ENCODE data around the gene BRPF1. TPM values are rescaled to one million over a fixed set of nuclear protein-coding genes. Genes with fewer than 3 reads are reported as not detected.

Gene BRPF1
- polyA plus RNA-seq, 1 experiment = 5.7 TPM

DNA sequence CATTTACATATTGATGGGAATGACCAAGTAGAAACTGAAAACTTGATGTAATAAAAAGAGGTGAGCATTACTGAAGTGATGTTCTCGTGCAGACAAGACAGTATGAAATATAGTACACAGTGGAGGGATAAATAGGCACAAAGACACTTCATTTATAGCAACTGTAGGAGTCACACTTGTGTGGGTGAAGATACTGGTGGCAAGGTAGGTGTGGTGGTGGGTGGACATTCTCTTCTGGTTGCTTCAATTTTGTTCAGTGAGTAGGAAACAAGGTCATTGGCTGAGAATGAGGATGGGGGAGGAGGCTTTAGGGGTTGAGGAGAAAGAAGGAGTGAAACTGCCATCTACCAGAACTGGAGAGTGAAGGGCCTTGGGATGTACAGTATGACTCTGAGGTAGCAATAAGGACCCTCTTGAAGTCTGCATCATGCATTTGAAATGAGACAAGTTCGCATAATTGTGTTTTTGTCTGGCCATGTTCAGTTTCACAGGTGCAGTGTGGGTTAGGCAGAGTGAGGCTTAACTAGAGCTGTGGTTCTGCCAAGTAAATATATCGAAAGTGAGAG, 21.3 kb upstream of the BRPF1 start:
- H3K4me3 ChIP-seq (ENCODE audit: low read depth, low read length) = no peak overlapping the region
- DNase-seq (ENCODE audit: low read depth, low spot score) = no peak
- TF ChIP-seq CTCF (IDR thresholded peaks at IDR 0.05; ENCODE audit: low read depth, low read length) = no peak
- H3K27ac ChIP-seq (ENCODE audit: low read depth, low read length) = no peak overlapping the region
- CTCF ChIA-PET = no interaction called here
- POLR2A ChIA-PET = no interaction called here
- H3K9me3 ChIP-seq (ENCODE audit: control insufficient read depth, insufficient read depth, low read length) = no peaks in the 10 kb centered on the region
- peaks cover 21% of the 10 kb centered on the region for H3K27me3 ChIP-seq (ENCODE audit: control insufficient read depth, insufficient read depth, low read length)

DNA sequence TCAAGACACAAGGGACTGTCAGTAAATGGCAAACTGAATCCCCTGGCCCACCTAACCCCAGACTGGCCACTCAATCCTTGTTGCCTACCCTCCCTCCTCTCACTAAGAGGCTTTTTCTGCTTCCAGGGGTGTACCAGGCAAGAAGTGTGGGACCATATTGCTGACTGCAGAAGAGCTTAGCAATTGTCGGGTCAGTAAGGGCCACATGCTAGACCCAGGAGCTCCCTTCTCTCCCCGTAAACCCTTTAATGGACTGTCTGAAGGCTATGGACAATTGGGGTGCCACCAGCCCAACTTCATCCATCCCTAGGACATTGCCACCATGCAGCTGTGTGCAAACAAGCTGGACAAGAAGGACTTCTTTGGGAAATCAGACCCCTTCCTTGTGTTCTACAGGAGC, 19.1 kb upstream of the BRPF1 start:
- Histone ChIP-seq H3K27me3 (ENCODE audit: control insufficient read depth, insufficient read depth, low read length) (peaks cover 15% of the 10 kb centered on the region), H3K27ac (ENCODE audit: low read depth, low read length) (no peak overlapping the region), H3K9me3 (ENCODE audit: control insufficient read depth, insufficient read depth, low read length) (no peaks in the 10 kb centered on the region), H3K4me3 (ENCODE audit: low read depth, low read length) (no peak overlapping the region)
- no peak for TF ChIP-seq CTCF (IDR thresholded peaks at IDR 0.05; ENCODE audit: low read depth, low read length)
- POLR2A ChIA-PET = interaction anchor here (0.9 kb wide), 1 partner anchor 9 kb away, joined by 3 read pairs; no protein-coding TSS in a partner anchor
- no peak for DNase-seq (ENCODE audit: low read depth, low spot score)
- CTCF ChIA-PET = interaction anchor here (0.6 kb wide), 2 partner anchors 115 to 229 kb away, joined by 3 to 6 read pairs; no protein-coding TSS in a partner anchor

- TF ChIP-seq CTCF (IDR thresholded peaks at IDR 0.05; ENCODE audit: low read depth, low read length) = no peak
- H3K4me3 ChIP-seq (ENCODE audit: low read depth, low read length) = no peak overlapping the region
- H3K9me3 ChIP-seq (ENCODE audit: control insufficient read depth, insufficient read depth, low read length) = no peaks in the 10 kb centered on the region
- H3K27me3 ChIP-seq (ENCODE audit: control insufficient read depth, insufficient read depth, low read length) = peaks cover 21% of the 10 kb centered on the region
- DNase-seq (ENCODE audit: low read depth, low spot score) = no peak
- POLR2A ChIA-PET = interaction anchor here (0.9 kb wide), 1 partner anchor 8 kb away, joined by 3 read pairs; no protein-coding TSS in a partner anchor
- no peak overlapping the region for H3K27ac ChIP-seq (ENCODE audit: low read depth, low read length)
- CTCF ChIA-PET = no interaction called here
Measured at GRCh38 chr3:9713142-9713541, 18.4 kb upstream of the BRPF1 start.

DNA sequence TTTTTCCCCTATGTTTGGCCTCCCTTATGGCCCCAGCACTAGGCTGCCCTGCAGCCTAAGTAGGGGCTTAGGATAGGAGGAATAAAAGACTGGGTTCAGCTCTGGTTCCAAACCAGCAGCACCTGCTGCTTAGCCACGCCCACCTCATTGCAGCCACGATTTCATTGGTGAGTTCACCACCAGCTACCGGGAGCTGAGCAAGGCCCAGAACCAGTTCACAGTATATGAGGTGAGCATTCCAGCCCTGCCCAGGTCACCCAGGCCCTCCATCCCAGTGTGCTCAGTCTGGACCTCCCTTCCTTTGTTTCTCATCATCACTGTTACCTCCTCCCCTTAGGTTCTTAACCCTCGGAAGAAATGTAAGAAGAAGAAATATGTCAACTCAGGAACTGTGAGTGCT, 16.4 kb upstream of the BRPF1 start:
- H3K27ac ChIP-seq (ENCODE audit: low read depth, low read length) = no peak overlapping the region
- H3K9me3 ChIP-seq (ENCODE audit: control insufficient read depth, insufficient read depth, low read length) = no peaks in the 10 kb centered on the region
- H3K27me3 ChIP-seq (ENCODE audit: control insufficient read depth, insufficient read depth, low read length) = peaks cover 25% of the 10 kb centered on the region
- CTCF ChIA-PET = interaction anchor here (1.0 to 1.9 kb wide), 8 partner anchors 9 to 231 kb away, joined by 3 to 10 read pairs (median 4); no protein-coding TSS in a partner anchor
- POLR2A ChIA-PET = no interaction called here
- no peak for DNase-seq (ENCODE audit: low read depth, low spot score)
- no peak for TF ChIP-seq CTCF (IDR thresholded peaks at IDR 0.05; ENCODE audit: low read depth, low read length)
- H3K4me3 ChIP-seq (ENCODE audit: low read depth, low read length) = no peak overlapping the region

DNA sequence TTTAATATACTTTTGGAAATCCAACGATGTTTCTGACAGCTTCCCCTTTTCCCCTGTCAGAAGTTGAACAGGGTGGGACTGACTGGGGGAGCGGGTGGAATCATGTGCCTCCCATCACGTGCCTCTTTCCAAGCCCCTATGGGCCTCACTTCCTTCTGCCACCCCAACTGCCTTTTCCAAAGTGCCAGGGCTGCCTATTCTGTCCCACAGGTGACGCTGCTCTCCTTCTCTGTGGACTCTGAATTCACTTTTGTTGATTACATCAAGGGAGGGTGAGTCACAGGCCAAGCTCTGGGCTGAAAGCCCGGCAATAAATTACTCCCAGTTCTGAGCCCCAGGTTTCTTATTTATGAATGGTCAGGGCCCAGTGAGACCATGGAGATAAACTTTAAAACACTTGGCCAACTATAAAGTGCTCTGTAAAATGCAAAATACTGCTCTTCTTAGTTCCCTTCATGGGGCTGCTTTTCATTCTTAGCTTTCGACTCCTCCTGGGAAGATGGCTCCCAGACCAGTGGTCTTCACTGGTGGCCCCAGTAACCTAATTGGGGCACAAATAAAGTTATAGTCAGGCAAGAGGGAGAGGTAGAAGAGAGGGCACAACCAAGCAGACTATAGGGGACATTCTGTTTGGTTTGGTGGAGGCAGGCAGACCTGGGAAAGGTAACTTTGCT, 15.6 kb upstream of the BRPF1 start:
- peak; percentile 98 for TF ChIP-seq CTCF (IDR thresholded peaks at IDR 0.05; ENCODE audit: low read depth, low read length)
- ChIA-PET POLR2A (interaction anchor here (1.2 kb wide), 1 partner anchor 34 kb away, joined by 4 read pairs; the partner anchor contains the start of gene OGG1), CTCF (interaction anchor here (0.6 to 1.9 kb wide), 12 partner anchors 8 to 230 kb away, joined by 3 to 10 read pairs (median 3); no protein-coding TSS in a partner anchor)
- Histone ChIP-seq H3K9me3 (ENCODE audit: control insufficient read depth, insufficient read depth, low read length) (no peaks in the 10 kb centered on the region), H3K4me3 (ENCODE audit: low read depth, low read length) (no peak overlapping the region), H3K27me3 (ENCODE audit: control insufficient read depth, insufficient read depth, low read length) (peaks cover 22% of the 10 kb centered on the region), H3K27ac (ENCODE audit: low read depth, low read length) (no peak overlapping the region)
- DNase-seq (ENCODE audit: low read depth, low spot score) = peak; percentile 65

Measured in AG04450 (cell line).